Measurements from ENCODE around the gene KIAA0586.

DNA sequence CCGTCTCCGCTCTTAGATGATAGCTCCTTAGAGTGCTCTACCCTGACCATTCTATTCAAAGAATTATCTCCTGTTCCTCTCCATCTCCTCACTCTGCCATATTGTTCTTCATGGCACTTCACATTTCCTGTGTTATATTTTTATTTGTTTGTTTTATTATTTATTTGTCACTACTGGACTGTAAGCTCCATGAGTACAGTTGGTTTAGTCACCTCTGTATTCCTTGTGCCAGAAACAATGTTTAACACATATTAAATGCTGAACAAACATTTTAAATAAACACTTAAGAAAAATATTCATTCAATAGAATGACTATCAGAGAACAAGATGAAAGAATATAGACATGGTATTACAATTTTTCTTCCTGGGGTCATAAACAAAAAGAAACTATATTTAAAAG is 35.6 kb downstream of the KIAA0586 start:
- TF ChIP-seq POLR2A (IDR thresholded peaks at IDR 0.05) (no peak), POLR2AphosphoS5 (IDR thresholded peaks at IDR 0.05) (no peak)
- TF ChIP-seq, protein P1, sequence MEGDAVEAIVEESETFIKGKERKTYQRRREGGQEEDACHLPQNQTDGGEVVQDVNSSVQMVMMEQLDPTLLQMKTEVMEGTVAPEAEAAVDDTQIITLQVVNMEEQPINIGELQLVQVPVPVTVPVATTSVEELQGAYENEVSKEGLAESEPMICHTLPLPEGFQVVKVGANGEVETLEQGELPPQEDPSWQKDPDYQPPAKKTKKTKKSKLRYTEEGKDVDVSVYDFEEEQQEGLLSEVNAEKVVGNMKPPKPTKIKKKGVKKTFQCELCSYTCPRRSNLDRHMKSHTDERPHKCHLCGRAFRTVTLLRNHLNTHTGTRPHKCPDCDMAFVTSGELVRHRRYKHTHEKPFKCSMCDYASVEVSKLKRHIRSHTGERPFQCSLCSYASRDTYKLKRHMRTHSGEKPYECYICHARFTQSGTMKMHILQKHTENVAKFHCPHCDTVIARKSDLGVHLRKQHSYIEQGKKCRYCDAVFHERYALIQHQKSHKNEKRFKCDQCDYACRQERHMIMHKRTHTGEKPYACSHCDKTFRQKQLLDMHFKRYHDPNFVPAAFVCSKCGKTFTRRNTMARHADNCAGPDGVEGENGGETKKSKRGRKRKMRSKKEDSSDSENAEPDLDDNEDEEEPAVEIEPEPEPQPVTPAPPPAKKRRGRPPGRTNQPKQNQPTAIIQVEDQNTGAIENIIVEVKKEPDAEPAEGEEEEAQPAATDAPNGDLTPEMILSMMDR (IDR thresholded peaks at IDR 0.05), result no peak

Measured in breast epithelium (tissue), 3 donors.